ENCODE results near the gene FANCE.

- TF ChIP-seq CTCF (IDR thresholded peaks at IDR 0.05) (no peak), POLR2A (IDR thresholded peaks at IDR 0.05) (no peak)
Measured at GRCh38 chr6:35470663-35471120, 18.6 kb downstream of the FANCE start.

All from body of pancreas (tissue), 4 donors.